Measurements from ENCODE around the gene BPTF.
"Not testable (repeated sequence)": the region's sequence is repeated elsewhere in the genome, so short reads cannot be mapped to it uniquely, and the experiment has no call there.

Gene BPTF

DNA sequence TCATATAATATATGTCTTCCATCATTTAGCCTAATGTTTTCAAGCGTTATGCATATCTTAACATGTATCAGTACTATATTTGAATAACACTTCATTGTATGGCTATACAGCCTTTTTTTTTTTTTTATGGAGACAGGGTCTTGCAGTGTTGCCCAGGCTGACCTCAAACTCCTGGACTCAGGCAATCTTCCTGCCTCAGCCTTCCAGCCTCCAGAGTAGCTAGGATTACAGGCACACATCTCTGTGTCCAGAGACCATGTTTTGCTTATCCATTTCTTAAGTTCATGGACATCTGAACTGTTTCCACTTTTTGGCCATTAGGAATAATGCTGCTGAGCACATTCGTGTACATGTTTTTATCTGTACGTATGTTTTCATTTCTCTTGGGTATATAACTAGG lies 7.8 kb downstream of the BPTF start:
- DNase-seq (ENCODE audit: low read depth in 2 of 2): no peak

DNA sequence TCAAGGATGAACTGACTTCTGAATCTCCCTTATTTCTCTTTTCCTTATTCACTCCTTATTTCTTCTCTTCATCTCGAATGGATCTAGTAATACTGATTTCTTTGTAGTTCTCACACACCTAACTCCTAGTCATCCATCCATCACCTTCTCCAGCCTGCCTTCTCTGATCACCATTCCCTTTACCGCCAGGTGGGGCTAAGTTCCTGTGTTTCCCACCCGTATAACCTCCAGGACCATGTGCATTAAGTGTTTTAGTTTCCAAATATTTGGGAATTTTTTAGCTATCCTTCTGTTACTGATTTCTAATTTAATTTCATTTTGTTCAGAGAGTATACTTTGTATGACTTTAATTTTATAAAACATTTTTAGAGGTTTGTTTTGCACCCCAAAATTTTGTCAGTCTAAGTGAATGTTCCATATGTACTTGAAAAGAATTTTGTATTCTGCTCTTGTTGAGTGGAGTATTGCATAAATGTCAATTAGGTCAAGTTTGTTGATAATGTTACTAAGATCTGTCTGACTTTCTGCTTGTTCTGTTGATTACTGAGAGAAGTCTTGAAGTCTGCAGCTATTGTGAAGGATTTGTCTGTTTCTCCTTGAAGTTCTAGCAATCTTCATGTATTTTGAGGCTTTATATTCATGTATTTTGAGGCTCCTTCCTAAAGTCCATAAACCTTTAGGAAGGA lies 8.8 kb downstream of the BPTF start:
- DNase-seq (ENCODE audit: low read depth in 2 of 2): no peak

DNA sequence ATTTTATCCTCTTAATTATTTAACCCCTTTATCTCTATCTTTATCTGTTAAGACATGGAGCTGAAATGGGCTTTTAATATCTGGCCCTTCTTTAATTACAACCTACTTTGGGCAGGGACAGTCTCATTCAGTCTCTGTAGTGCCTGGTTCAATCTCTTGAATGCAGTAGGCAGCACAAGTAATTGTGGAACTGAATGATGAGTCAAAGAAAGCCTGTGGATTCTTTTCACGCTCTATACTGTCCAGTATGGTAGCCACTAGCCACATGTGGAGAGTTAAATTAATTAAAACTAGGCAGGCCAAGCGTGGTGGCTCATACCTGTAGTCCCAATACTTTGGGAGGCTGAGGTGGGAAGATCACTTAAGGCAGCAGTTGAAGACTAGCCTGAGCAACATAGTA lies 9.3 kb downstream of the BPTF start:
- no peak for DNase-seq (ENCODE audit: low read depth in 2 of 2)

DNA sequence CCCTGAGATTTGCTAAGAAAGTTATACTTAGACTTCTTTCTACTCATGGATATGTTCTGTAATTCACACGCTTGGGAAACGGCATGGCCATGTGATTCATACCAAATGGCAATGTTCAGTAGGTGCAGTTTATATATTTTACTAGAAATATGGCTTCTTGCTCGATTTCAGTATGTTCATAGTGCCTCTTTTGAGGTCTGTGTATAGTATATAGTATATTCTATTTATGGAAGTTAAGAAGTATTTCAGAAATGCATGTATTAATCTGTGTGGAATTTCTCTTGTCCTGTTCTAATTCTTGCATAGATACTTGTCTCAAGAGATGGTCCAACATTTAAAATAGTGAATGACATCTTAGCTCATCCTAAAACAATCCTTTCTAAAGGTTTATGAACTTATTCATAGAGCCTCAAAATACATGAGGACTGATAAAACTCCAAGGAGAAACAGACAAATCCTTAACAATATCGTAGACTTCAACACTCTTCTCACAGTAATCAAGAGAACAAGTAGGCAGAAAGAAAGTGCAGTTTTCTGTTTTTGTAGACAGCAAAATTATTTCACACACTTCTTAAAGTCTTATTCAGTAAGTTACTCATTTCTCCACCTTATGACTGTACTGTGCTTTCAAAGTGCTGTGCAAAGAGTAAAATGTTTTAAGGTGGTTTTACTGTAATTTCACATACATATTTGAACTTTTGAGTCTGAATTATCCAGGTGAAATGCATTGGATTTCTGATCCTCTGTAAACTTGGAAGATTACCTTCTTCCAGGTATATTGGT lies 11.1 kb downstream of the BPTF start:
- DNase-seq (ENCODE audit: low read depth in 2 of 2): no peak

GRCh38 chr17:67837965-67838364 lies 12.7 kb downstream of the BPTF start:
- DNase-seq (ENCODE audit: low read depth in 2 of 2): no peak

DNA sequence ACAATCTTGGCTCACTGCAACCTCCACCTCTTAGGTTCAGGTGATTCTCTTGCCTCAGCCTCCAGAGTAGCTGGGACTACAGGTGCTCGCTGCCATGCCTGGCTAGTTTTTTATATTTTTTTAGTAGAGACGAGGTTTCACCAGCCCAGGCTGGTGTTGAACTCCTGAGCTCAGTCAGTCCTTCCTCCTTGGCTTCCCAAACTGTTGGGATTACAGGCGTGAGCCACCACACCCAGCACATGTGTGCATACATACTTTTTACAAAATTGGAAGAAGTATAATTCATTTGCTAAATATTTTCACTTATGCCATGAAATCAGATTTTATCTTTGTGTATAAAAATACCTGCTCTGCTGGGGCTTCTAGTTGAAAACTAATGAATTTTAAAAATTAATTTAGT lies 13.2 kb downstream of the BPTF start:
- no peak for DNase-seq (ENCODE audit: low read depth in 2 of 2)

GRCh38 chr17:67841992-67842391 lies 16.7 kb downstream of the BPTF start:
- no peak for DNase-seq (ENCODE audit: low read depth in 2 of 2)

- no peak for DNase-seq (ENCODE audit: low read depth in 2 of 2)
Measured at GRCh38 chr17:67842648-67843047, 17.3 kb downstream of the BPTF start.

DNA sequence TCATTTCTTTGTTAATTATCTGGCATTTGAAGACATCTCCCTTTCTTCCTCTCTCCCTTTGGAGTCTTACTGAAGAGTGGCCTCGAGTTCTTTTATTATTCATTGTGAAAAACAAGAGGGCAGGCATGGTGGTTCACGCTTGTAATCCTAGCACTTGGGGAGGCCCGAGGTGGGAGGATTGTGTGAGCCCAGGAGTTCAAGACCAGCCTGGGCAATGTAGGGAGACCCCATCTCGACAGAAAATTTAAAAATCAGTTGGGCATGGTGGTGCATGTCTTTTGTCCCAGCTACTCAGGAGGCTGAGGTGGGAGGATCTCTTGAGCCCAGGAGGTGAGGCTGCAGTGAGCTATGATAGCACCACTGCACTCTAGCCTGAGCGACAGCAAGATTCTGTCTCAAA lies 20.1 kb downstream of the BPTF start:
- DNase-seq (ENCODE audit: low read depth in 2 of 2): no peak

DNA sequence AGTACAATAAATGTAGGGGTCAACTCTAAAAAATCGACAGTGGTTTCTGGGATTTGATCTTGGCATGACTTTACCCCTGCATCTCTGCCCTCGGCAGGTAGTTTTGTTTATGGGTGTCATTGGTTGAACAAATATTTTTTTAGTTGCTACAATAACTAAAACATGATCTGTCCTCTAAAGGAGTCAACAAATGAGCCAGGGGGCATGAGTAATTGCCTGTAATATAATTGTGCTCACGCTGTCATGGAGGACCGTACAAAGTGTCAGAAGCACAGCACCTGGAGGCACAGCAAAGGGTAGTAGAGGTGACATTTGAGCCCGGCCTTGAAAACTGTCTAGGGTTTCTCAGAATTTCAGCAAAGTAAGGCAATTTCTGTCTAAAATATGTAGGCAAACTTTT lies 22.9 kb downstream of the BPTF start:
- not testable (repeated sequence) for DNase-seq (ENCODE audit: low read depth in 2 of 2)

- not testable (repeated sequence) for DNase-seq (ENCODE audit: low read depth in 2 of 2)
Measured at GRCh38 chr17:67848846-67849245, 23.5 kb downstream of the BPTF start.

DNA sequence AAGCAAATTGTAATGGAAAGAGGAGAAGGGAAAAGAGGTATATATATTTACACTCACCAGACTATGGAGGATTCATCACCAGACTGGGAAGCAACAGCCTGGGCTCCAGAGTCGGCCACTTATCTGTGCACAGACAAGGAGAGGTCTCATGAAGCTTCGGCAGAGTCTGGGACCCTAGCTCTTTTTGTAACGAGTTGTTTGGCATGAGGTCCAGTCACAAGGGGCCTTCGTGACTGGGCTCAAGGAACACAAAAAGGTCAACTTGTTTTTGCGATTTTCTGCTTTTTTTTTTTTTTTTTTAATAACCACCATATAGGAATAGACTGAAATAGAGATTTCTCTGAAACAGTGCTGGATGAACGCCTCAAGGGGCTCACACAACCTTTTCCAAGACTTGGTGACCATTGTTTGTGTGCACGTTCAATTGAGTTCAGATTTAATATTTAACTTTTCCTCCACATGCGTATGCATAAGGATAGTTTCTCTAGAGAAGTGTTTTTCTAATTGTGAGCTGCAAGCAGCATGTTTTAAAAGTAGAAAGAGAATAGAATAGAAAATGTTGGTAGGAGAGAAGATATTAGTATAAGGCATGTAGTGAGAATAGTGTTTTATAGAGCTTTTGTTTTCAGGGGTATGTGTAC lies 25.8 kb downstream of the BPTF start:
- no peak for DNase-seq (ENCODE audit: low read depth in 2 of 2)

GRCh38 chr17:67853703-67854102 lies 28.4 kb downstream of the BPTF start:
- DNase-seq (ENCODE audit: low read depth in 2 of 2): no peak

DNA sequence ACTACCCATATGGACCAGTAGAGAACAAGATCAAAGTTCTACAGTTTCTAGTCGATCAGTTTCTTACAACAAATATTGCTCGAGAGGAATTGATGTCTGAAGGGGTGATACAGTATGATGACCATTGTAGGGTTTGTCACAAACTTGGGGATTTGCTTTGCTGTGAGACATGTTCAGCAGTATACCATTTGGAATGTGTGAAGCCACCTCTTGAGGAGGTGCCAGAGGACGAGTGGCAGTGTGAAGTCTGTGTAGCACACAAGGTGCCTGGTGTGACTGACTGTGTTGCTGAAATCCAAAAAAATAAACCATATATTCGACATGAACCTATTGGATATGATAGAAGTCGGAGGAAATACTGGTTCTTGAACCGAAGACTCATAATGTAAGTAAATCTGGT lies 29.1 kb downstream of the BPTF start:
- DNase-seq (ENCODE audit: low read depth in 2 of 2): no peak

GRCh38 chr17:67855504-67856324 lies 30.4 kb downstream of the BPTF start:
- DNase-seq (ENCODE audit: low read depth in 2 of 2): no peak

GRCh38 chr17:67856402-67856801 lies 31.1 kb downstream of the BPTF start:
- not testable (repeated sequence) for DNase-seq (ENCODE audit: low read depth in 2 of 2)

GRCh38 chr17:67862614-67863217 lies 37.4 kb downstream of the BPTF start:
- no peak for DNase-seq (ENCODE audit: low read depth in 2 of 2)

DNA sequence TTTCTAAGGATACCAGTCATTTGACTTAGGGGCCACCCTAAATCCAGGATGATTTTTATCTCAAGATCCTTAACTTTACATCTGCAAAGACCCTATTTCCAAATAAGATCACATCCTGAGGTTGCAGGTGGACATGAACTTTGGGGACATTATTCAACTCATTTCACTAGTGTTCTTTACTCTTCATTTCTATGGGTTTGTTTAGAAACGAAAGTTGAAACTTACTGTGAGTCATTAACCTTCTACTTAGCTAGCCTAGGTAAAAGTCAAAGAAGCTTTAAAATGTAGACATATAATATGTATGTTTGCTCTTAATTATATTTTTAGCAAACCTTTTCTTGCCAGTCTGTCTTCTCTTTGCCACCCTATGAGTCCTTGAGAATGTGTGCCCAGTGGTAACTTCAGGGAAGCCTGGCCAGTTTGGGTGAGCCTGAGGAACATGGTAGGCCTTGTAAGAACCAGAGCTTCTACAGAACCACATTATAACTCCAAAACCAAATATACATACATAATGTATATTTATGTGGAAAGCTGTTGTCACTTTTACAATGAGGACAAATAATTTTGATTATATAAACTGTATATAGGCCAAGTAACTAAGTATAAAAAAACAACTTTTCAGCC lies 38.4 kb downstream of the BPTF start:
- no peak for DNase-seq (ENCODE audit: low read depth in 2 of 2)

DNA sequence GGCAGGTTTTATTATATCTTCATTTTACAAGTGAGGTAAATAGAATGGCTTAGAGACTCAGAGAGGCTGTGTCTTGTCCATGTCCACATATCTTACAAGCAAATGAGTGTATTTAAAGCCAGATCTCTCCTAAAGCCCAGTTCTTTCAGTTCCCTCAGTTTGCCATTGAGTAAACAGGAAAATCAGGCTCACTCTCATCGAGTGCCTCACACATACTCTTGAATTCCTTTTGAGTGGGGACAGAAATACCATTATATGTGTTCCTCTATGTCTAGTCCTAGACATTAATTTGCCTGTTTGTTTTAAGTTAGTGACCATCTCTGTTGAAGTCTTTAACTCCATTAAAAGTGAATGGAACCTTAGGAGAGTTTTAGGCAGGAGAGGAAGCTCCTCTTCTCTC lies 40.1 kb downstream of the BPTF start:
- no peak for DNase-seq (ENCODE audit: low read depth in 2 of 2)

- no peak for DNase-seq (ENCODE audit: low read depth in 2 of 2)
Measured at GRCh38 chr17:67867591-67867990, 42.3 kb downstream of the BPTF start.

DNA sequence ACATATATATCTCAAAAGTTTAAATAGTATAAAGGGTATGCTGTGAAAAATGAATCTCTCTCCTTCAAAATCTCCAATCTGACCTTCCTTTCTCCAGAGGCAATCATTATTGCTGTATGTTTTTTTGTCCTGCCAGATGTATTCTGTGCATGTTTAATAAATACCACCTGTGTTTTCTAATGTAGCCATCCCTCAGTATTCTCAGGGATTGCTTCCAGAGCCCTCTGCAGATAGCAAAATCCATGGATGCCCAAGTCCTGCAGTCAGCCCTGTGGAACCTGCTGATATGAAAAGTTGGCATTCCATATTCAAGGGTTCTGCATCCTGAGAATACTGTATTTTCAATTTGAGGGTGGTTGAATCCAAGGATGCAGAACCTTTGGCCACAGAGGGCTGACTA lies 42.9 kb downstream of the BPTF start:
- no peak for DNase-seq (ENCODE audit: low read depth in 2 of 2)

Data from stimulated activated CD4-positive, alpha-beta T cell treated with anti-CD3 and anti-CD28 coated beads, Interleukin-1b, Interleukin-23, amount 100 ng/mL, for 1 hour (primary cell).